ENCODE measurements around the gene FKBP1A.
"Not testable (repeated sequence)": the region's sequence is repeated elsewhere in the genome, so short reads cannot be mapped to it uniquely, and the experiment has no call there.

FKBP1A gene

GRCh38 chr20:1417273-1417672 is 24.4 kb upstream of the FKBP1A start:
- no peak overlapping the region for H3K9ac ChIP-seq (ENCODE audit: low read depth, low read length)
- no peaks in the 10 kb centered on the region for H3K36me3 ChIP-seq (ENCODE audit: control insufficient read depth, insufficient read depth, low read length)
- H3K4me1 ChIP-seq (ENCODE audit: control insufficient read depth, insufficient read depth, low read length): 0 out of 2 replicates have a peak, but pooled peaks cover 5% of the 10 kb centered on the region
- H3K9me3 ChIP-seq (ENCODE audit: control insufficient read depth, insufficient read depth, low read length): peaks cover 9% of the 10 kb centered on the region
- H3K4me3 ChIP-seq (ENCODE audit: low read depth, low read length): no peak overlapping the region
- H3K27ac ChIP-seq (ENCODE audit: low read depth, low read length): no peak overlapping the region
- H3K27me3 ChIP-seq (ENCODE audit: control insufficient read depth, insufficient read depth, low read length): no peaks in the 10 kb centered on the region

DNA sequence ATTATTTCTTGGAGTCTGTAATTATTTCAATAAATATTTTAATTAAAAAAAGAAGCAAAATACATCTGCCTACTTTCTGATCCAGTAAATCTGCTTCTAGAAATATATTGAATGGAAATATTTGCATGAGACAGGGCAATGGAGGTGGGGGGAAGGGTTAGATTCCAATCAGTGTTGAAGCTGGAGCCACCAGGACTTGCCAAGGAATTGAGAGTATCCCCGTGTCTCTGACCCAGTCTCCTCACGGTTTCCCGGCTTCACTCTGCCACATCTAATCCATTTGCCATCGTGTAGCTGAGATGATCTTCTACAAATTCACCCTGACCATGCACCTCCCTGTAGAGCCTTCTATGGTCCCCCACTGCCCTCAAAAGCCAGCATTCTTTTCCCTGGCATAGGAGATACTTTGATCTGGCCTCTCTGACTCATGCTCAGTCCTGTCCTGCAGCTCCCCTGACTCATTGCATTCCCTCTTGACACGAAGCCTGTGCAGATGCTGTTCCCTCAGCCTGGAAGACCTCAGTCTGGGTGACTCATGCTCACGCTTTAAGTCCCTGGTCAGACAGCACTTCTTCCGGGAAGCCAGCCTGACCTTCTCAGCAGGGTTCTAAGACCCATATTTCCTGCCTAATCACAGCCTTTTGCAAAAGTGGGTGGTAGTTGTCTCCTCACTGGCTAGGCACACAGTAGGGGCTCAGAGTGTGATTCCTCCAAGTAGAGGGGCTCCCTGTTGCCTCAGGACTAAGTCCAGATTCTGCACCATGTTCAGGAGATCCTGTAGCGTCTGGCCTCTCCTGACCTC is 23.0 kb upstream of the FKBP1A start:
- H3K9me3 ChIP-seq (ENCODE audit: control insufficient read depth, insufficient read depth, low read length): peaks cover 7% of the 10 kb centered on the region
- H3K4me1 ChIP-seq (ENCODE audit: control insufficient read depth, insufficient read depth, low read length): 0 out of 2 replicates have a peak, but pooled peaks cover 5% of the 10 kb centered on the region
- no peak overlapping the region for H3K27ac ChIP-seq (ENCODE audit: low read depth, low read length)
- H3K4me3 ChIP-seq (ENCODE audit: low read depth, low read length): no peak overlapping the region
- H3K36me3 ChIP-seq (ENCODE audit: control insufficient read depth, insufficient read depth, low read length): no peaks in the 10 kb centered on the region
- H3K27me3 ChIP-seq (ENCODE audit: control insufficient read depth, insufficient read depth, low read length): no peaks in the 10 kb centered on the region
- H3K9ac ChIP-seq (ENCODE audit: low read depth, low read length): no peak overlapping the region

- Histone ChIP-seq H3K27me3 (ENCODE audit: control insufficient read depth, insufficient read depth, low read length) (no peaks in the 10 kb centered on the region), H3K27ac (ENCODE audit: low read depth, low read length) (no peak overlapping the region), H3K9ac (ENCODE audit: low read depth, low read length) (no peak overlapping the region), H3K36me3 (ENCODE audit: control insufficient read depth, insufficient read depth, low read length) (no peaks in the 10 kb centered on the region), H3K4me1 (ENCODE audit: control insufficient read depth, insufficient read depth, low read length) (0 out of 2 replicates have a peak, but pooled peaks cover 5% of the 10 kb centered on the region), H3K9me3 (ENCODE audit: control insufficient read depth, insufficient read depth, low read length) (peaks cover 4% of the 10 kb centered on the region; the same call in 1 of the 2 replicates), H3K4me3 (ENCODE audit: low read depth, low read length) (no peak overlapping the region)
Observed at GRCh38 chr20:1414982-1415381, 22.1 kb upstream of the FKBP1A start.

DNA sequence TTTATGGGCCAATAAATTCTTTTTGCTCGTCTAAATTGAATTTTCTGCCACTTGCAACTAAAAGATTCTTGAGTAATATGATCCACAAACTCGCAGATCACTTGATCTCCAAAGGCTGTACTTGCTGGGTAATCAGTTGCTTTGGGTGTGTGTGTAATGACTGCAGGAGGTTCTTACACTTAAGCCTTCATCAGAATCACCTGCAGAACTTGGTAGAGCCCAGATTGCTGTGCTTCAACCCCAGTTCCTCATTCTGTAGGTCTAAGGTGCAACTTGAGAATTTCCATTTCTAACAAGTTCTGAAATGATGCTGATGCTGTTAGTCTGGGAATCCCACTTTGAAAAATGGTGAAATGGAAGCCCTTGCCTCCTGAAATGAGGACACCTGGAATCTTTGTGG is 12.9 kb upstream of the FKBP1A start:
- H3K27me3 ChIP-seq (ENCODE audit: control insufficient read depth, insufficient read depth, low read length): no peaks in the 10 kb centered on the region
- H3K36me3 ChIP-seq (ENCODE audit: control insufficient read depth, insufficient read depth, low read length): no peaks in the 10 kb centered on the region
- H3K4me1 ChIP-seq (ENCODE audit: control insufficient read depth, insufficient read depth, low read length): no peaks in the 10 kb centered on the region
- no peaks in the 10 kb centered on the region for H3K9me3 ChIP-seq (ENCODE audit: control insufficient read depth, insufficient read depth, low read length)
- H3K4me3 ChIP-seq (ENCODE audit: low read depth, low read length): no peak overlapping the region
- no peak overlapping the region for H3K9ac ChIP-seq (ENCODE audit: low read depth, low read length)
- H3K27ac ChIP-seq (ENCODE audit: low read depth, low read length): no peak overlapping the region

- Histone ChIP-seq H3K36me3 (ENCODE audit: control insufficient read depth, insufficient read depth, low read length) (no peaks in the 10 kb centered on the region), H3K9me3 (ENCODE audit: control insufficient read depth, insufficient read depth, low read length) (no peaks in the 10 kb centered on the region), H3K9ac (ENCODE audit: low read depth, low read length) (no peak overlapping the region), H3K27me3 (ENCODE audit: control insufficient read depth, insufficient read depth, low read length) (no peaks in the 10 kb centered on the region), H3K27ac (ENCODE audit: low read depth, low read length) (no peak overlapping the region), H3K4me3 (ENCODE audit: low read depth, low read length) (no peak overlapping the region), H3K4me1 (ENCODE audit: control insufficient read depth, insufficient read depth, low read length) (no peaks in the 10 kb centered on the region; the same call in 1 of the 2 replicates)
Observed at GRCh38 chr20:1403624-1404023, 10.8 kb upstream of the FKBP1A start.

- H3K36me3 ChIP-seq (ENCODE audit: control insufficient read depth, insufficient read depth, low read length): no peaks in the 10 kb centered on the region
- H3K27ac ChIP-seq (ENCODE audit: low read depth, low read length): no peak overlapping the region
- no peak overlapping the region for H3K9ac ChIP-seq (ENCODE audit: low read depth, low read length)
- H3K4me1 ChIP-seq (ENCODE audit: control insufficient read depth, insufficient read depth, low read length): no peaks in the 10 kb centered on the region; the same call in 1 of the 2 replicates
- no peak overlapping the region for H3K4me3 ChIP-seq (ENCODE audit: low read depth, low read length)
- no peaks in the 10 kb centered on the region for H3K27me3 ChIP-seq (ENCODE audit: control insufficient read depth, insufficient read depth, low read length)
- no peaks in the 10 kb centered on the region for H3K9me3 ChIP-seq (ENCODE audit: control insufficient read depth, insufficient read depth, low read length)
Observed at GRCh38 chr20:1402149-1402548, 9.3 kb upstream of the FKBP1A start.

GRCh38 chr20:1401451-1401907 is 8.6 kb upstream of the FKBP1A start:
- no peak overlapping the region for H3K4me3 ChIP-seq (ENCODE audit: low read depth, low read length)
- no peaks in the 10 kb centered on the region for H3K36me3 ChIP-seq (ENCODE audit: control insufficient read depth, insufficient read depth, low read length)
- no peak overlapping the region for H3K27ac ChIP-seq (ENCODE audit: low read depth, low read length)
- no peak overlapping the region for H3K9ac ChIP-seq (ENCODE audit: low read depth, low read length)
- peaks cover under 1% of the 10 kb centered on the region; the same call in 1 of the 2 replicates for H3K27me3 ChIP-seq (ENCODE audit: control insufficient read depth, insufficient read depth, low read length)
- H3K4me1 ChIP-seq (ENCODE audit: control insufficient read depth, insufficient read depth, low read length): no peaks in the 10 kb centered on the region; the same call in 1 of the 2 replicates
- H3K9me3 ChIP-seq (ENCODE audit: control insufficient read depth, insufficient read depth, low read length): no peaks in the 10 kb centered on the region

DNA sequence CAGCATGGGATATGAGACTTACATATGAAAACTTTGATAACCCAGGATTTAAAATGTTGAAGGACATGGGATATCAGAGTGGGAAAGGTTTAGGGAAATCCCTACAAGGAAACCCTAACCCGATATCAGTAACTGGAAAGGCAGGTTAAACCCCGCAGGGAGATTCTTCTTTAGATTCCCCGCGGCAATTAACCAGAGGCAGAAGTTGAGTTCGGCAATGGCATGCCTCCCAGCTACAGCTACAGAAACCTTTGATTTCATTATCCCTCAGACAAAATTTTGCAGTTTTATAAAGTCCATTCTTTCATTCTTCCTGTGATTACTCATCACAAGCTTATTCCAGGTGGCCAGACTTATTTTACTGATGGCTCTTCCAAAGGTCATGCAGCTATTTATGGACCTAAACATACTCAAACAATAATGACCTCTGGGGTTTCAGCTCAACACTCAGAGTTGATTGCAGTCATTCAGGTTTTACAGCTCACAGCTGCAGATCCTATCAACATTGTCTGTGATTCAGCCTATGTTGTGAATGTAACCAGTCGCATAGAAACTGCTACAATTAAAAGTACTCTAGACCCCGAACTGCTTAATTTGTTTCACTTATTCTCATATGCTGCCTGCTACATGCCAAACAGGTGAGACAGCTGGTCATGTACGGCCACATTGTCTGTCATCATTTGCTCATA is 7.0 kb upstream of the FKBP1A start:
- peaks cover 17% of the 10 kb centered on the region; the same call in 1 of the 2 replicates for H3K27me3 ChIP-seq (ENCODE audit: control insufficient read depth, insufficient read depth, low read length)
- H3K4me3 ChIP-seq (ENCODE audit: low read depth, low read length); H3K4me1 ChIP-seq (ENCODE audit: control insufficient read depth, insufficient read depth, low read length); H3K9me3 ChIP-seq (ENCODE audit: control insufficient read depth, insufficient read depth, low read length); H3K27ac ChIP-seq (ENCODE audit: low read depth, low read length); H3K9ac ChIP-seq (ENCODE audit: low read depth, low read length); H3K36me3 ChIP-seq (ENCODE audit: control insufficient read depth, insufficient read depth, low read length): not testable (repeated sequence)

DNA sequence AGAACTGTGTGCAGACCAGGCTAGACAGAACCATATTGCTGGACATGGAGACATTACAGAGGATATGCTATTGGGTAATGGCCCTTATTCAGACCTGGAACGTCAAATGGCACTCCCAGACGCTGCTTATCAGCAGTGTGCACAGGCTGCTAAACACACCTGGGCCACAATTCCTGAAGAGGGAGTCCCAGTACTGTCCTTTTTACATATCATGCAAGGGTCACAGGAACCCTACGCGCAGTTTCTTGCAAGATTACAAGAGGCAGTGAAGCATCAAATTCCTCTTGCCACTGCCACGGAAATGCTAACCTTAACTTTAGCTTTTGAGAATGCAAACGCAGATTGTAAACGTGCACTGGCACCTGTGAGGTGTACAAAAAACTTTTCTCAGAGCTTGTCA is 5.3 kb upstream of the FKBP1A start:
- H3K27me3 ChIP-seq (ENCODE audit: control insufficient read depth, insufficient read depth, low read length): peaks cover 18% of the 10 kb centered on the region; the same call in 1 of the 2 replicates
- H3K9me3 ChIP-seq (ENCODE audit: control insufficient read depth, insufficient read depth, low read length); H3K4me3 ChIP-seq (ENCODE audit: low read depth, low read length); H3K9ac ChIP-seq (ENCODE audit: low read depth, low read length); H3K36me3 ChIP-seq (ENCODE audit: control insufficient read depth, insufficient read depth, low read length); H3K27ac ChIP-seq (ENCODE audit: low read depth, low read length); H3K4me1 ChIP-seq (ENCODE audit: control insufficient read depth, insufficient read depth, low read length): not testable (repeated sequence)

DNA sequence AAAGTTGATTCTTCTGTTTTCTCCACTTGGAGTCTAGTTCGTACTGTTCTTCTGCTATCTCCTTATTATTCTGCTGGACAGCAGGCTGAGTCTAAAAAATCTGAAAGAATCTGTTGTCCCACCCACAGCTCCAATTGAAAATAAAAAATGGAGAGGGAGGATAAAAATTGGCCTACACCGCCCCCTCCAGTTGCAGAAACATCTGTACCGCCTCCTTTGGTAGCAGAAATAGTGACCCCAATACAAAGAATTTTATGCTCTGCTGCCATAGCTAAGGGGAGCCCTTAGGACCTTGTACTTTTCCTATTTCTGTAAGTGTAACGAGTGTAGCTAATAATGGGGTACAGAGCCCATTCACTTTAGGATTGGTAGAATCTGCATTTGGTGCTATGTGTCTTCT is 4.9 kb upstream of the FKBP1A start:
- H3K9ac ChIP-seq (ENCODE audit: low read depth, low read length): no peak overlapping the region
- H3K27me3 ChIP-seq (ENCODE audit: control insufficient read depth, insufficient read depth, low read length): peaks cover 18% of the 10 kb centered on the region; the same call in 1 of the 2 replicates
- H3K36me3 ChIP-seq (ENCODE audit: control insufficient read depth, insufficient read depth, low read length): no peaks in the 10 kb centered on the region
- H3K9me3 ChIP-seq (ENCODE audit: control insufficient read depth, insufficient read depth, low read length): no peaks in the 10 kb centered on the region
- H3K4me3 ChIP-seq (ENCODE audit: low read depth, low read length): no peak overlapping the region
- H3K27ac ChIP-seq (ENCODE audit: low read depth, low read length): no peak overlapping the region
- H3K4me1 ChIP-seq (ENCODE audit: control insufficient read depth, insufficient read depth, low read length): peaks cover 5% of the 10 kb centered on the region

DNA sequence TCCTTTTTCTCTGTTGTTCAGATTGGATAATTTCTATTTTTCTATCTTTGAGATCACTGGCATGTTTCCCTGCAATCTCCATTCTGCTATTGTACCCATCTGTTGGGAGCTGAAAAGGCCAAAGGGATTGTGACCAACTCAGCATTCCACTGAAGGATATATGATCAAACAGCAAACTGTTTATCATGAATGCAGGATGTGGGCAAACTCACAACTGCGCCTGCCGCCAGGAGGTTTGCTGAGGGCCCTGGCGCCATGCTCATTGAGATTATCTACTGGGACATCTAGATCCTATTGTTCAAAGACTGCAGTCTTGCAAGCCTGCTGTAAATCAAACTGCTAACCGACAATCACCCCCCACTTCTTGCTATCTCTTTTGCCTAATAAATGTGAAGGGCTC is 3.8 kb upstream of the FKBP1A start:
- H3K27me3 ChIP-seq (ENCODE audit: control insufficient read depth, insufficient read depth, low read length): peaks cover 18% of the 10 kb centered on the region; the same call in 1 of the 2 replicates
- H3K4me3 ChIP-seq (ENCODE audit: low read depth, low read length): no peak overlapping the region
- no peaks in the 10 kb centered on the region for H3K36me3 ChIP-seq (ENCODE audit: control insufficient read depth, insufficient read depth, low read length)
- no peak overlapping the region for H3K27ac ChIP-seq (ENCODE audit: low read depth, low read length)
- no peak overlapping the region for H3K9ac ChIP-seq (ENCODE audit: low read depth, low read length)
- H3K9me3 ChIP-seq (ENCODE audit: control insufficient read depth, insufficient read depth, low read length): no peaks in the 10 kb centered on the region
- H3K4me1 ChIP-seq (ENCODE audit: control insufficient read depth, insufficient read depth, low read length): peaks cover 5% of the 10 kb centered on the region

All from HUES48 (cell line).